HG03135 (cell line): ENCODE results near the gene SDHAF2.

Experiments used
- ATAC-seq: cut with Tn5 transposase; IDR thresholded peaks from one replicate; pipeline ENCODE4 v1.9.1; 2021; ENCODE audit warnings: mild to moderate bottlenecking, moderate library complexity; ENCODE audit not compliant: unreplicated experiment

Gene SDHAF2

DNA sequence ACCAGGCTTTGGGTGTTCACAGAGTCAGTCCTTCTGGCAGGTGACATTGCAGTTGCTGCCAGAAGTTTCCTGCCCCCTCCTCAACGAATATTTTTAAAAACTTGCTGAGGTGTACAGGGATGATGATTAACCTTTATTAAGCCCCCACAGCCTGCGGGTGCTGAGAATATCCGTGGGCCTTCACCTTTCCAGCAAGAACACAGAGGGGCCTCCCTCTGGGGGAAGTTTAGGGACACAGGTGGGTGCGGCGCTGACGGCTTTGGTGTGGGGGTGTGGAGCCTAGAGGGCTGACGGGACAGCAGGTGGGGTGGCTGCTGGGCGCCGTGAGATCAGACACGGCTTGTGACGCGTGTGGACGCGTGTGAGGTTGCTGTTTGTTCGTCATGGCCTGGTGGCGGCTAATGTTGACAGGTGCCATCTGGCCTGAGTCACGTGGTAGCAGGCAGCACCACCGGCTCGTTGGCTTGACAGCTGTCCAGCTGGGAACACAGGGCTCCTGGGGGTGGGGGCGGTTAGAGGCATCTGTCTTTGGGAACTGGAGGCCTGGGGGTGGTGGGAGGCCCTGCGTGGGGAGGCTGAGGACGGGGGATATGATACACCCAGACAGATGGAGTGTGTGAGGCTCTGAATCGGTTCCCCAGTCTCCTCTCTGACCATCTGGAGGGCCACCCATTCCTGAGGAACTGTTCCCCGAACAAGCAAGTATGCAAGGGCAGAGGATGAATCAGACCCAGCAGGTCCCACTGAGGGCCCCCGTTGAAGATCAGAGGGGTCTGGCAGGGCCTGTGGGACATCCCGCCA, 66.1 kb downstream of the SDHAF2 start:
- no peak for ATAC-seq
